ENCODE results near the gene MAP6D1.

MAP6D1 gene

GRCh38 chr3:183807209-183807728 is 18.1 kb downstream of the MAP6D1 start:
- Histone ChIP-seq H3K4me1 (ENCODE audit: control insufficient read depth in 5 of 5, insufficient read depth in 5 of 5, low read length in 5 of 5) (no peaks in the 10 kb centered on the region), H3K9ac (ENCODE audit: low read length in 5 of 5) (no peak overlapping the region), H3K36me3 (ENCODE audit: control insufficient read depth in 5 of 5, insufficient read depth in 5 of 5, low read length in 5 of 5) (peaks cover 10 to 94% (median 83%) of the 10 kb centered on the region in 5 donors), H3K4me3 (ENCODE audit: low read depth in 1 of 5, low read length in 5 of 5) (no peak overlapping the region), H3K27me3 (ENCODE audit: control insufficient read depth in 5 of 5, insufficient read depth in 4 of 5, low read length in 5 of 5) (no peaks in the 10 kb centered on the region), H3K9me3 (ENCODE audit: control insufficient read depth in 5 of 5, low read length in 5 of 5) (no peaks in the 10 kb centered on the region), H3K27ac (ENCODE audit: low read depth, low read length) (no peak overlapping the region)

- no peak overlapping the region for H3K27ac ChIP-seq (ENCODE audit: low read depth, low read length)
- no peaks in the 10 kb centered on the region for H3K27me3 ChIP-seq (ENCODE audit: control insufficient read depth in 5 of 5, insufficient read depth in 4 of 5, low read length in 5 of 5)
- no peaks in the 10 kb centered on the region for H3K4me1 ChIP-seq (ENCODE audit: control insufficient read depth in 5 of 5, insufficient read depth in 5 of 5, low read length in 5 of 5)
- peaks cover 18 to 97% (median 80%) of the 10 kb centered on the region in 5 donors for H3K36me3 ChIP-seq (ENCODE audit: control insufficient read depth in 5 of 5, insufficient read depth in 5 of 5, low read length in 5 of 5)
- no peak overlapping the region for H3K9ac ChIP-seq (ENCODE audit: low read length in 5 of 5)
- H3K9me3 ChIP-seq (ENCODE audit: control insufficient read depth in 5 of 5, low read length in 5 of 5), result no peaks in the 10 kb centered on the region
- H3K4me3 ChIP-seq (ENCODE audit: low read depth in 1 of 5, low read length in 5 of 5), result no peak overlapping the region
Observed at GRCh38 chr3:183802989-183803388, 22.4 kb downstream of the MAP6D1 start.

- Histone ChIP-seq H3K9me3 (ENCODE audit: control insufficient read depth in 5 of 5, low read length in 5 of 5) (no peaks in the 10 kb centered on the region), H3K36me3 (ENCODE audit: control insufficient read depth in 5 of 5, insufficient read depth in 5 of 5, low read length in 5 of 5) (peaks cover 18 to 90% (median 71%) of the 10 kb centered on the region in 5 donors), H3K4me1 (ENCODE audit: control insufficient read depth in 5 of 5, insufficient read depth in 5 of 5, low read length in 5 of 5) (no peaks in the 10 kb centered on the region), H3K27me3 (ENCODE audit: control insufficient read depth in 5 of 5, insufficient read depth in 4 of 5, low read length in 5 of 5) (no peaks in the 10 kb centered on the region), H3K9ac (ENCODE audit: low read length in 5 of 5) (no peak overlapping the region), H3K27ac (ENCODE audit: low read depth, low read length) (no peak overlapping the region), H3K4me3 (ENCODE audit: low read depth in 1 of 5, low read length in 5 of 5) (no peak overlapping the region)
Observed at GRCh38 chr3:183801601-183802000, 23.8 kb downstream of the MAP6D1 start.

GRCh38 chr3:183800243-183800863 is 25.0 kb downstream of the MAP6D1 start:
- Histone ChIP-seq H3K27me3 (ENCODE audit: control insufficient read depth in 5 of 5, insufficient read depth in 4 of 5, low read length in 5 of 5) (no peaks in the 10 kb centered on the region), H3K36me3 (ENCODE audit: control insufficient read depth in 5 of 5, insufficient read depth in 5 of 5, low read length in 5 of 5) (peaks cover 15 to 77% (median 61%) of the 10 kb centered on the region in 5 donors), H3K27ac (ENCODE audit: low read depth, low read length) (no peak overlapping the region), H3K4me3 (ENCODE audit: low read depth in 1 of 5, low read length in 5 of 5) (no peak overlapping the region), H3K9ac (ENCODE audit: low read length in 5 of 5) (no peak overlapping the region), H3K4me1 (ENCODE audit: control insufficient read depth in 5 of 5, insufficient read depth in 5 of 5, low read length in 5 of 5) (no peaks in the 10 kb centered on the region), H3K9me3 (ENCODE audit: control insufficient read depth in 5 of 5, low read length in 5 of 5) (no peaks in the 10 kb centered on the region)

- Histone ChIP-seq H3K9ac (ENCODE audit: low read length in 5 of 5) (no peak overlapping the region), H3K27ac (ENCODE audit: low read depth, low read length) (no peak overlapping the region), H3K9me3 (ENCODE audit: control insufficient read depth in 5 of 5, low read length in 5 of 5) (no peaks in the 10 kb centered on the region), H3K4me1 (ENCODE audit: control insufficient read depth in 5 of 5, insufficient read depth in 5 of 5, low read length in 5 of 5) (no peaks in the 10 kb centered on the region), H3K4me3 (ENCODE audit: low read depth in 1 of 5, low read length in 5 of 5) (no peak overlapping the region), H3K27me3 (ENCODE audit: control insufficient read depth in 5 of 5, insufficient read depth in 4 of 5, low read length in 5 of 5) (no peaks in the 10 kb centered on the region), H3K36me3 (ENCODE audit: control insufficient read depth in 5 of 5, insufficient read depth in 5 of 5, low read length in 5 of 5) (peaks cover 15 to 68% (median 61%) of the 10 kb centered on the region in 5 donors)
Observed at GRCh38 chr3:183799461-183799860, 25.9 kb downstream of the MAP6D1 start.

GRCh38 chr3:183797996-183798395 is 27.4 kb downstream of the MAP6D1 start:
- no peak overlapping the region for H3K4me3 ChIP-seq (ENCODE audit: low read depth in 1 of 5, low read length in 5 of 5)
- peaks cover 15 to 60% (median 55%) of the 10 kb centered on the region in 5 donors for H3K36me3 ChIP-seq (ENCODE audit: control insufficient read depth in 5 of 5, insufficient read depth in 5 of 5, low read length in 5 of 5)
- no peaks in the 10 kb centered on the region for H3K27me3 ChIP-seq (ENCODE audit: control insufficient read depth in 5 of 5, insufficient read depth in 4 of 5, low read length in 5 of 5)
- no peak overlapping the region for H3K27ac ChIP-seq (ENCODE audit: low read depth, low read length)
- H3K9ac ChIP-seq (ENCODE audit: low read length in 5 of 5), result no peak overlapping the region
- no peaks in the 10 kb centered on the region for H3K9me3 ChIP-seq (ENCODE audit: control insufficient read depth in 5 of 5, low read length in 5 of 5)
- H3K4me1 ChIP-seq (ENCODE audit: control insufficient read depth in 5 of 5, insufficient read depth in 5 of 5, low read length in 5 of 5), result no peaks in the 10 kb centered on the region

GRCh38 chr3:183796372-183796771 is 29.0 kb downstream of the MAP6D1 start:
- Histone ChIP-seq H3K4me3 (ENCODE audit: low read depth in 1 of 5, low read length in 5 of 5) (no peak overlapping the region), H3K9ac (ENCODE audit: low read length in 5 of 5) (no peak overlapping the region), H3K27me3 (ENCODE audit: control insufficient read depth in 5 of 5, insufficient read depth in 4 of 5, low read length in 5 of 5) (no peaks in the 10 kb centered on the region), H3K27ac (ENCODE audit: low read depth, low read length) (no peak overlapping the region), H3K4me1 (ENCODE audit: control insufficient read depth in 5 of 5, insufficient read depth in 5 of 5, low read length in 5 of 5) (no peaks in the 10 kb centered on the region), H3K36me3 (ENCODE audit: control insufficient read depth in 5 of 5, insufficient read depth in 5 of 5, low read length in 5 of 5) (peaks cover 16 to 54% (median 47%) of the 10 kb centered on the region in 5 donors), H3K9me3 (ENCODE audit: control insufficient read depth in 5 of 5, low read length in 5 of 5) (no peaks in the 10 kb centered on the region)

GRCh38 chr3:183794452-183794851 is 30.9 kb downstream of the MAP6D1 start:
- no peak overlapping the region for H3K4me3 ChIP-seq (ENCODE audit: low read depth in 1 of 5, low read length in 5 of 5)
- no peaks in the 10 kb centered on the region for H3K27me3 ChIP-seq (ENCODE audit: control insufficient read depth in 5 of 5, insufficient read depth in 4 of 5, low read length in 5 of 5)
- peaks cover 17 to 54% (median 47%) of the 10 kb centered on the region in 5 donors for H3K36me3 ChIP-seq (ENCODE audit: control insufficient read depth in 5 of 5, insufficient read depth in 5 of 5, low read length in 5 of 5)
- H3K4me1 ChIP-seq (ENCODE audit: control insufficient read depth in 5 of 5, insufficient read depth in 5 of 5, low read length in 5 of 5), result no peaks in the 10 kb centered on the region
- no peak overlapping the region for H3K27ac ChIP-seq (ENCODE audit: low read depth, low read length)
- no peak overlapping the region for H3K9ac ChIP-seq (ENCODE audit: low read length in 5 of 5)
- H3K9me3 ChIP-seq (ENCODE audit: control insufficient read depth in 5 of 5, low read length in 5 of 5), result no peaks in the 10 kb centered on the region

GRCh38 chr3:183792976-183793375 is 32.4 kb downstream of the MAP6D1 start:
- Histone ChIP-seq H3K9me3 (ENCODE audit: control insufficient read depth in 5 of 5, low read length in 5 of 5) (no peaks in the 10 kb centered on the region), H3K9ac (ENCODE audit: low read length in 5 of 5) (no peak overlapping the region), H3K27me3 (ENCODE audit: control insufficient read depth in 5 of 5, insufficient read depth in 4 of 5, low read length in 5 of 5) (no peaks in the 10 kb centered on the region), H3K27ac (ENCODE audit: low read depth, low read length) (no peak overlapping the region), H3K4me1 (ENCODE audit: control insufficient read depth in 5 of 5, insufficient read depth in 5 of 5, low read length in 5 of 5) (no peaks in the 10 kb centered on the region), H3K36me3 (ENCODE audit: control insufficient read depth in 5 of 5, insufficient read depth in 5 of 5, low read length in 5 of 5) (peaks cover 19 to 47% (median 40%) of the 10 kb centered on the region in 5 donors), H3K4me3 (ENCODE audit: low read depth in 1 of 5, low read length in 5 of 5) (no peak overlapping the region)

- H3K9me3 ChIP-seq (ENCODE audit: control insufficient read depth in 5 of 5, low read length in 5 of 5), result no peaks in the 10 kb centered on the region
- H3K27ac ChIP-seq (ENCODE audit: low read depth, low read length), result no peak overlapping the region
- peaks cover 22 to 59% (median 50%) of the 10 kb centered on the region in 5 donors for H3K36me3 ChIP-seq (ENCODE audit: control insufficient read depth in 5 of 5, insufficient read depth in 5 of 5, low read length in 5 of 5)
- H3K27me3 ChIP-seq (ENCODE audit: control insufficient read depth in 5 of 5, insufficient read depth in 4 of 5, low read length in 5 of 5), result no peaks in the 10 kb centered on the region
- H3K4me3 ChIP-seq (ENCODE audit: low read depth in 1 of 5, low read length in 5 of 5), result no peak overlapping the region
- H3K4me1 ChIP-seq (ENCODE audit: control insufficient read depth in 5 of 5, insufficient read depth in 5 of 5, low read length in 5 of 5), result peaks cover 0 to 4% (median 0%) of the 10 kb centered on the region in 5 donors
- H3K9ac ChIP-seq (ENCODE audit: low read length in 5 of 5), result no peak overlapping the region
Observed at GRCh38 chr3:183790700-183791099, 34.7 kb downstream of the MAP6D1 start.

Measured in subcutaneous abdominal adipose tissue (tissue), 5 donors.